Transverse colon (tissue), 4 donors: Measurements from ENCODE around the gene PDE4D. TPM values are rescaled to one million over a fixed set of nuclear protein-coding genes. Genes with fewer than 3 reads are reported as not detected.
A peak's percentile ranks its signal among the peaks of the same experiment; 100 is the strongest.

Experiments
- DNase-seq: peaks from one replicate; pipeline ENCODE4 v3.0.0-alpha.2; 2019
- H3K27ac ChIP-seq, 4 donors: fragments of 200-600 bp; sonication (generic); 2 replicates each; pipeline ENCODE4 v1.5.1; 2016 to 2018; ENCODE audit warnings: inconsistent platforms in 4 of 4
- H3K27me3 ChIP-seq: fragments of 200-600 bp; sonication (generic); 2 replicates; pipeline ENCODE4 v1.5.1; 2017; ENCODE audit warnings: inconsistent platforms
- H3K36me3 ChIP-seq, 4 donors: fragments of 200-600 bp; sonication (generic); 2 replicates each; pipeline ENCODE4 v1.5.1; 2017 to 2019; ENCODE audit warnings: inconsistent platforms in 4 of 4
- H3K4me1 ChIP-seq, 4 donors: fragments of 200-600 bp; sonication (generic); 2 replicates each; pipeline ENCODE4 v1.5.1; 2017 to 2020; ENCODE audit warnings: inconsistent platforms in 4 of 4
- H3K4me3 ChIP-seq, 4 donors: fragments of 200-600 bp; sonication (generic); 1 replicate in 1 of 4; 2 replicates in 3 of 4; pipeline versions ENCODE4 v1.5.1 to v1.6.1; 2017 to 2019; ENCODE audit warnings: inconsistent platforms in 4 of 4
- H3K9me3 ChIP-seq, 2 donors: fragments of 200-600 bp; sonication (generic); 2 replicates each; pipeline ENCODE4 v1.5.1; 2017 to 2019; ENCODE audit warnings: inconsistent platforms in 2 of 2
- EP300 ChIP-seq: sonication (generic); formaldehyde crosslinking; IDR thresholded peaks from one replicate; pipeline ENCODE4 v1.6.1; 2017; ENCODE audit warnings: antibody characterized with exemption, low read depth
- POLR2A ChIP-seq: fragments of 450-650 bp; IDR thresholded peaks from one replicate; pipeline ENCODE4 v1.6.1; 2016; ENCODE audit warnings: antibody characterized with exemption, mild to moderate bottlenecking, moderate library complexity
- POLR2AphosphoS5 ChIP-seq, 3 donors: sonication (generic); formaldehyde crosslinking; IDR thresholded peaks; one replicate each; pipeline ENCODE4 v1.6.1; 2016; ENCODE audit warnings: antibody characterized with exemption in 3 of 3
- WGBS, 2 donors: methylation state at CpG; one replicate each; pipeline ENCODE4 v1.1.5; 2018; ENCODE audit warnings: low coverage in 1 of 2; 5-methylcytosine and 5-hydroxymethylcytosine counted together
- in situ Hi-C, 4 donors: fragments of 200-750 bp; cut with MboI; loops; one replicate each; pipeline versions ENCODE4 v1.15.0 to v1.15.1; 2017; ENCODE audit warnings: low sequenced_read_pairs in 3 of 4, low pct_ligation_motif_present in 1 of 4, low pct_unique_long_range_greater_than_20kb in 1 of 4
- intact Hi-C: fragments of 100-400 bp; cut with DNase I; formaldehyde crosslinking; loops from one replicate; pipeline ENCODE4 v1.15.1; 2023; ENCODE audit warnings: low total_unique reads
- total RNA-seq, 4 donors: library from RNA; depleted of rRNA; stranded (reverse); fragments of >200 nt; gene quantifications; one replicate each; pipeline ENCODE4 v1.1.0, GENCODE V29; 2016
- TF ChIP-seq, protein P1 (sequence below), 5 experiments: fragments of 200-600 bp in 3 of 5; fragments of 450-650 bp in 2 of 5; sonication (generic) in 3 of 5; IDR thresholded peaks; 1 replicate in 2 of 5; 2 replicates in 3 of 5; pipeline ENCODE4 v1.5.1; 2016 to 2017; ENCODE audit warnings: antibody characterized with exemption in 5 of 5, inconsistent platforms in 3 of 5, mild to moderate bottlenecking in 2 of 5, moderate library complexity in 1 of 5

Gene PDE4D
- total RNA-seq, 4 donors from 2014 or later, result 47.0 to 302 (median 73.6) TPM

DNA sequence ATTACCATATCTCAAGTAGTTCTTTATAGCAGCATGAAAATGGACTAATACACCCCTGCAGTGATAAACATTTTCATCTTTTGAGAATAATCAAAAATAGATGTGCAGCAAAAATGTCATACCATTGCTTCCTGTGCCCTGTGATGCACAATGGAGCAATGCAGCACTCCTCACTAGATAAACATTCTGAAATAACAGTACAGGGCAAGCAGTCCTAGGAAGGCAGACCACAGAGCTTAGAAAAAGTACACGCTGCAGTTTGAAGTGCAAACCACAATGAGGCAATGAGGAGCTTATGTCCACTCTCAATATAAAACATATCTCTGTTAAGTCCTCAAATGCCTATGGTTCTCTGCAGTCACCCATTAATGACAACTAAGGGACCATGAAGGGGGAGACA lies 367.6 kb downstream of the PDE4D start:
- H3K36me3 ChIP-seq, result no peaks in the 10 kb centered on the region
- DNase-seq, result no peak
- no peaks in the 10 kb centered on the region for H3K9me3 ChIP-seq
- peak overlapping the region in 3 of 4 donors; percentile 7 to 59 (median 43) for H3K27ac ChIP-seq
- WGBS, 2 donors, result 40 to 78% methylated on average over 1 of the region's 1 CpG
- no peak overlapping the region for H3K4me3 ChIP-seq
- intact Hi-C loops (no loop called here), in situ Hi-C loops (no loop called here)
- H3K4me1 ChIP-seq, result peaks cover 0 to 38% (median 8%) of the 10 kb centered on the region in 4 donors
- H3K27me3 ChIP-seq, result no peaks in the 10 kb centered on the region
- TF ChIP-seq POLR2A (no peak), EP300 (no peak), POLR2AphosphoS5 (IDR thresholded peaks at IDR 0.05) (no peak)
- TF ChIP-seq, protein P1, sequence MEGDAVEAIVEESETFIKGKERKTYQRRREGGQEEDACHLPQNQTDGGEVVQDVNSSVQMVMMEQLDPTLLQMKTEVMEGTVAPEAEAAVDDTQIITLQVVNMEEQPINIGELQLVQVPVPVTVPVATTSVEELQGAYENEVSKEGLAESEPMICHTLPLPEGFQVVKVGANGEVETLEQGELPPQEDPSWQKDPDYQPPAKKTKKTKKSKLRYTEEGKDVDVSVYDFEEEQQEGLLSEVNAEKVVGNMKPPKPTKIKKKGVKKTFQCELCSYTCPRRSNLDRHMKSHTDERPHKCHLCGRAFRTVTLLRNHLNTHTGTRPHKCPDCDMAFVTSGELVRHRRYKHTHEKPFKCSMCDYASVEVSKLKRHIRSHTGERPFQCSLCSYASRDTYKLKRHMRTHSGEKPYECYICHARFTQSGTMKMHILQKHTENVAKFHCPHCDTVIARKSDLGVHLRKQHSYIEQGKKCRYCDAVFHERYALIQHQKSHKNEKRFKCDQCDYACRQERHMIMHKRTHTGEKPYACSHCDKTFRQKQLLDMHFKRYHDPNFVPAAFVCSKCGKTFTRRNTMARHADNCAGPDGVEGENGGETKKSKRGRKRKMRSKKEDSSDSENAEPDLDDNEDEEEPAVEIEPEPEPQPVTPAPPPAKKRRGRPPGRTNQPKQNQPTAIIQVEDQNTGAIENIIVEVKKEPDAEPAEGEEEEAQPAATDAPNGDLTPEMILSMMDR (IDR thresholded peaks at IDR 0.05), result no peak

- in situ Hi-C loops (no loop called here), intact Hi-C loops (no loop called here)
- DNase-seq, result no peak
- Histone ChIP-seq H3K9me3 (no peaks in the 10 kb centered on the region), H3K4me3 (no peak overlapping the region), H3K27me3 (no peaks in the 10 kb centered on the region), H3K4me1 (peaks cover 0 to 38% (median 8%) of the 10 kb centered on the region in 4 donors), H3K36me3 (no peaks in the 10 kb centered on the region), H3K27ac (peak overlapping the region; percentile 4 to 59 (median 47))
- WGBS, 2 donors, result 22 to 51% methylated on average over 3 of the region's 3 CpGs
- TF ChIP-seq POLR2AphosphoS5 (IDR thresholded peaks at IDR 0.05) (no peak), EP300 (no peak), POLR2A (no peak)
- TF ChIP-seq, protein P1 (IDR thresholded peaks at IDR 0.05), result no peak
Observed at GRCh38 chr5:59525311-59525710, 368.2 kb downstream of the PDE4D start.

- peaks cover 0 to 31% (median 8%) of the 10 kb centered on the region in 4 donors for H3K4me1 ChIP-seq
- no peak overlapping the region for H3K27ac ChIP-seq
- no peak for DNase-seq
- H3K36me3 ChIP-seq, result no peaks in the 10 kb centered on the region
- H3K27me3 ChIP-seq, result no peaks in the 10 kb centered on the region
- in situ Hi-C loops, result loop anchor here in 3 of 4 donors (25.0 kb wide), 3 partner anchors 140 to 335 kb away; no protein-coding TSS in a partner anchor
- 69 to 100% methylated on average over 2 to 3 of the region's 3 CpGs for WGBS, 2 donors
- intact Hi-C loops, result no loop called here
- no peaks in the 10 kb centered on the region for H3K9me3 ChIP-seq
- TF ChIP-seq, protein P1 (IDR thresholded peaks at IDR 0.05), result no peak
- TF ChIP-seq POLR2A, result no peak
- no peak for TF ChIP-seq POLR2AphosphoS5 (IDR thresholded peaks at IDR 0.05)
- no peak for TF ChIP-seq EP300
- H3K4me3 ChIP-seq, result no peak overlapping the region
Observed at GRCh38 chr5:59522201-59522831, 371.2 kb downstream of the PDE4D start.

GRCh38 chr5:59521476-59521875 lies 372.1 kb downstream of the PDE4D start:
- Histone ChIP-seq H3K27ac (no peak overlapping the region), H3K27me3 (no peaks in the 10 kb centered on the region), H3K4me1 (peaks cover 0 to 27% (median 8%) of the 10 kb centered on the region in 4 donors), H3K36me3 (no peaks in the 10 kb centered on the region), H3K4me3 (no peak overlapping the region), H3K9me3 (no peaks in the 10 kb centered on the region)
- in situ Hi-C loops (loop anchor here in 3 of 4 donors (25.0 kb wide), 3 partner anchors 141 to 334 kb away; no protein-coding TSS in a partner anchor), intact Hi-C loops (no loop called here)
- no peak for TF ChIP-seq EP300
- TF ChIP-seq POLR2AphosphoS5 (IDR thresholded peaks at IDR 0.05), result no peak
- TF ChIP-seq, protein P1 (IDR thresholded peaks at IDR 0.05), result no peak
- TF ChIP-seq POLR2A, result no peak
- DNase-seq, result no peak
